K562 (cell line): ENCODE data around the gene TMEM139. TPM values are rescaled to one million over a fixed set of nuclear protein-coding genes. Genes with fewer than 3 reads are reported as not detected.

Experiments used
- DDX20 ChIP-seq: fragments of 450-650 bp; IDR thresholded peaks from 2 replicates; pipeline ENCODE4 v1.6.1; 2016; ENCODE audit warnings: missing genetic modification characterization, low read depth, mild to moderate bottlenecking, missing compliant biosample characterization, moderate library complexity
- POLR2H ChIP-seq: IDR thresholded peaks from 2 replicates; pipeline ENCODE4 v1.6.1; 2016; ENCODE audit warnings: missing genetic modification characterization, low read depth, mild to moderate bottlenecking, control low read depth, missing compliant biosample characterization, moderate library complexity
- POU5F1 ChIP-seq: fragments of 150-350 bp; IDR thresholded peaks from 2 replicates; pipeline ENCODE4 v1.6.1; 2014; ENCODE audit warnings: borderline replicate concordance, low read length, low read depth, mild to moderate bottlenecking; ENCODE audit not compliant: partially characterized antibody
- RNF2 ChIP-seq: sonication (generic); IDR thresholded peaks from 2 replicates; pipeline ENCODE4 v1.6.1; 2016
- SIRT6 ChIP-seq: IDR thresholded peaks from one replicate; pipeline ENCODE4 v1.6.1; 2012; ENCODE audit warnings: low read depth, mild to moderate bottlenecking, control low read depth, inconsistent platforms, low read length, moderate library complexity
- ZFP91 ChIP-seq: sonication (generic); formaldehyde crosslinking; IDR thresholded peaks from 2 replicates; pipeline ENCODE4 v1.8.0; 2022; ENCODE audit warnings: mild to moderate bottlenecking, missing genetic modification reagents
- ZNF445 ChIP-seq: fragments of 250-450 bp; sonication (Bioruptor Pico); IDR thresholded peaks from 2 replicates; pipeline ENCODE4 v1.4.0; 2020; ENCODE audit warnings: low read depth, mild to moderate bottlenecking, moderate library complexity
- polyA plus RNA-seq, 8 experiments: library from polyadenylated mRNA; depleted of rRNA in 4 of 8; stranded (reverse) in 5 of 8; unstranded in 3 of 8; fragments of >200 nt; fragmentation: Nextera tagmentation in 2 of 8; fragmentation: Illumina TruSeq in 1 of 8; extraction: Ambion mirVana in 2 of 8; extraction: Trizol in 1 of 8; gene quantifications; 2 replicates each; pipeline versions ENCODE4 v1.2.1 to v1.2.3, GENCODE V29; 2011 to 2014; ENCODE audit warnings: inconsistent platforms in 1 of 8, missing spikeins in 1 of 8
- total RNA-seq, 7 experiments: library from RNA; depleted of rRNA in 6 of 7; stranded (reverse); fragments of >200 nt in 6 of 7; fragmentation: Illumina TruSeq in 2 of 7; extraction: Trizol in 2 of 7; gene quantifications; 2 replicates each; pipeline versions ENCODE4 v1.2.1 to v1.2.3, GENCODE V29; 2011 to 2021; ENCODE audit warnings: low replicate concordance in 1 of 7
- TF ChIP-seq, protein P1 (sequence below): fragments of 450-650 bp; formaldehyde crosslinking; IDR thresholded peaks from 2 replicates; pipeline ENCODE4 v1.4.0; 2020; ENCODE audit warnings: mild to moderate bottlenecking, moderate library complexity
- TF ChIP-seq, protein P2 (sequence below): sonication (generic); formaldehyde crosslinking; IDR thresholded peaks from 2 replicates; pipeline ENCODE4 v1.8.0; 2022; ENCODE audit warnings: mild to moderate bottlenecking, missing genetic modification reagents
- TF ChIP-seq, protein P3 (sequence below), 2 experiments: fragments of 450-650 bp; IDR thresholded peaks; 2 replicates each; pipeline ENCODE4 v1.6.1; 2018; ENCODE audit warnings: mild to moderate bottlenecking in 2 of 2, low read depth in 1 of 2; ENCODE audit not compliant: partially characterized antibody in 2 of 2
- TF ChIP-seq, protein P4 (sequence below): IDR thresholded peaks from 2 replicates; pipeline ENCODE4 v1.6.1; 2012; ENCODE audit warnings: low read depth, low read length, improper control_type of control experiment, borderline replicate concordance

TMEM139 gene
- total and polyA plus RNA-seq, 9 of the 15 experiments (the other 6 are each of a cell fraction or from before 2014, with no cell fraction given): 0.27 to 1.8 (median 0.79) TPM

DNA sequence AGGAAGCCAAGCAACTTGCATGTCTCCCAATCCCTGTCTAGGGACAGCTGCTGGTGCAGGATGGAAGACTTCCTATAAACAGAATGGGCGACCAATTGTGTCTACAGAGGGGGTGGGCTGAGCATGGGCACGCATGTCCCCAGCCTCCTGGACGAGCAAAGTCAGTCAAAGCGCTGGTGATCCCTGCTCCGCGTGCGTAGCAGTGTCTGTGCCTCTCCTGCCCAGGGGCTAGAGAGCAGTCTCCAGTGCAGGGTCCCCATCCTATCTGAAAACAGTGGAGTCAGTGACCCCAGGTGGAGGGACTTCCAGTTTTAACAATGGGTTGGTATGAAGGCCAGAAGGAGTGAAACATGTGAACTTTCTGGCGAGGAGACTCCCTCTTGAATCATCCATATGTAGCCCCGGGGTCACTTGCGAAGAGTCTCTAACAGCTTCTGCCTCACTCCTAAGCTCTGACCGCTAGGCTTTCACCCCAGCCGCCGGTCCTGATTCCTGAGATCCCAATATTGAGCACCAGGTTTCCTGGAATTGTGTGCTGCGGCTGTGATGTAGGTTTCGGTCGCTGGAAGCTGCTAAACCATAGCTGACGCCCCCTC, 2.7 kb downstream of the TMEM139 start (continued):
- TF ChIP-seq, protein P1, sequence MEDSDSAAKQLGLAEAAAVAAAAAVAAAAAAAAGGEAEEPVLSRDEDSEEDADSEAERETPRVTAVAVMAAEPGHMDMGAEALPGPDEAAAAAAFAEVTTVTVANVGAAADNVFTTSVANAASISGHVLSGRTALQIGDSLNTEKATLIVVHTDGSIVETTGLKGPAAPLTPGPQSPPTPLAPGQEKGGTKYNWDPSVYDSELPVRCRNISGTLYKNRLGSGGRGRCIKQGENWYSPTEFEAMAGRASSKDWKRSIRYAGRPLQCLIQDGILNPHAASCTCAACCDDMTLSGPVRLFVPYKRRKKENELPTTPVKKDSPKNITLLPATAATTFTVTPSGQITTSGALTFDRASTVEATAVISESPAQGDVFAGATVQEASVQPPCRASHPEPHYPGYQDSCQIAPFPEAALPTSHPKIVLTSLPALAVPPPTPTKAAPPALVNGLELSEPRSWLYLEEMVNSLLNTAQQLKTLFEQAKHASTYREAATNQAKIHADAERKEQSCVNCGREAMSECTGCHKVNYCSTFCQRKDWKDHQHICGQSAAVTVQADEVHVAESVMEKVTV (CRISPR knock-in tag): no peak
- TF ChIP-seq RNF2 (no peak), DDX20 (tag) (no peak), POU5F1 (no peak), ZFP91 (CRISPR knock-in tag) (no peak), ZNF445 (CRISPR knock-in tag) (0 out of 2 replicates have a peak, but pooled peaks have one; percentile 41), SIRT6 (no peak), POLR2H (tag) (no peak)
- TF ChIP-seq, protein P2, sequence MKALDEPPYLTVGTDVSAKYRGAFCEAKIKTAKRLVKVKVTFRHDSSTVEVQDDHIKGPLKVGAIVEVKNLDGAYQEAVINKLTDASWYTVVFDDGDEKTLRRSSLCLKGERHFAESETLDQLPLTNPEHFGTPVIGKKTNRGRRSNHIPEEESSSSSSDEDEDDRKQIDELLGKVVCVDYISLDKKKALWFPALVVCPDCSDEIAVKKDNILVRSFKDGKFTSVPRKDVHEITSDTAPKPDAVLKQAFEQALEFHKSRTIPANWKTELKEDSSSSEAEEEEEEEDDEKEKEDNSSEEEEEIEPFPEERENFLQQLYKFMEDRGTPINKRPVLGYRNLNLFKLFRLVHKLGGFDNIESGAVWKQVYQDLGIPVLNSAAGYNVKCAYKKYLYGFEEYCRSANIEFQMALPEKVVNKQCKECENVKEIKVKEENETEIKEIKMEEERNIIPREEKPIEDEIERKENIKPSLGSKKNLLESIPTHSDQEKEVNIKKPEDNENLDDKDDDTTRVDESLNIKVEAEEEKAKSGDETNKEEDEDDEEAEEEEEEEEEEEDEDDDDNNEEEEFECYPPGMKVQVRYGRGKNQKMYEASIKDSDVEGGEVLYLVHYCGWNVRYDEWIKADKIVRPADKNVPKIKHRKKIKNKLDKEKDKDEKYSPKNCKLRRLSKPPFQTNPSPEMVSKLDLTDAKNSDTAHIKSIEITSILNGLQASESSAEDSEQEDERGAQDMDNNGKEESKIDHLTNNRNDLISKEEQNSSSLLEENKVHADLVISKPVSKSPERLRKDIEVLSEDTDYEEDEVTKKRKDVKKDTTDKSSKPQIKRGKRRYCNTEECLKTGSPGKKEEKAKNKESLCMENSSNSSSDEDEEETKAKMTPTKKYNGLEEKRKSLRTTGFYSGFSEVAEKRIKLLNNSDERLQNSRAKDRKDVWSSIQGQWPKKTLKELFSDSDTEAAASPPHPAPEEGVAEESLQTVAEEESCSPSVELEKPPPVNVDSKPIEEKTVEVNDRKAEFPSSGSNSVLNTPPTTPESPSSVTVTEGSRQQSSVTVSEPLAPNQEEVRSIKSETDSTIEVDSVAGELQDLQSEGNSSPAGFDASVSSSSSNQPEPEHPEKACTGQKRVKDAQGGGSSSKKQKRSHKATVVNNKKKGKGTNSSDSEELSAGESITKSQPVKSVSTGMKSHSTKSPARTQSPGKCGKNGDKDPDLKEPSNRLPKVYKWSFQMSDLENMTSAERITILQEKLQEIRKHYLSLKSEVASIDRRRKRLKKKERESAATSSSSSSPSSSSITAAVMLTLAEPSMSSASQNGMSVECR: no peak
- TF ChIP-seq, protein P3, sequence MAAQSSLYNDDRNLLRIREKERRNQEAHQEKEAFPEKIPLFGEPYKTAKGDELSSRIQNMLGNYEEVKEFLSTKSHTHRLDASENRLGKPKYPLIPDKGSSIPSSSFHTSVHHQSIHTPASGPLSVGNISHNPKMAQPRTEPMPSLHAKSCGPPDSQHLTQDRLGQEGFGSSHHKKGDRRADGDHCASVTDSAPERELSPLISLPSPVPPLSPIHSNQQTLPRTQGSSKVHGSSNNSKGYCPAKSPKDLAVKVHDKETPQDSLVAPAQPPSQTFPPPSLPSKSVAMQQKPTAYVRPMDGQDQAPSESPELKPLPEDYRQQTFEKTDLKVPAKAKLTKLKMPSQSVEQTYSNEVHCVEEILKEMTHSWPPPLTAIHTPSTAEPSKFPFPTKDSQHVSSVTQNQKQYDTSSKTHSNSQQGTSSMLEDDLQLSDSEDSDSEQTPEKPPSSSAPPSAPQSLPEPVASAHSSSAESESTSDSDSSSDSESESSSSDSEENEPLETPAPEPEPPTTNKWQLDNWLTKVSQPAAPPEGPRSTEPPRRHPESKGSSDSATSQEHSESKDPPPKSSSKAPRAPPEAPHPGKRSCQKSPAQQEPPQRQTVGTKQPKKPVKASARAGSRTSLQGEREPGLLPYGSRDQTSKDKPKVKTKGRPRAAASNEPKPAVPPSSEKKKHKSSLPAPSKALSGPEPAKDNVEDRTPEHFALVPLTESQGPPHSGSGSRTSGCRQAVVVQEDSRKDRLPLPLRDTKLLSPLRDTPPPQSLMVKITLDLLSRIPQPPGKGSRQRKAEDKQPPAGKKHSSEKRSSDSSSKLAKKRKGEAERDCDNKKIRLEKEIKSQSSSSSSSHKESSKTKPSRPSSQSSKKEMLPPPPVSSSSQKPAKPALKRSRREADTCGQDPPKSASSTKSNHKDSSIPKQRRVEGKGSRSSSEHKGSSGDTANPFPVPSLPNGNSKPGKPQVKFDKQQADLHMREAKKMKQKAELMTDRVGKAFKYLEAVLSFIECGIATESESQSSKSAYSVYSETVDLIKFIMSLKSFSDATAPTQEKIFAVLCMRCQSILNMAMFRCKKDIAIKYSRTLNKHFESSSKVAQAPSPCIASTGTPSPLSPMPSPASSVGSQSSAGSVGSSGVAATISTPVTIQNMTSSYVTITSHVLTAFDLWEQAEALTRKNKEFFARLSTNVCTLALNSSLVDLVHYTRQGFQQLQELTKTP (IDR thresholded peaks at IDR 0.05; ENCODE audit: low read depth in 1 of 2, partially characterized antibody in 2 of 2): peak in 1 of 2 experiments; percentile 27
- TF ChIP-seq, protein P4, sequence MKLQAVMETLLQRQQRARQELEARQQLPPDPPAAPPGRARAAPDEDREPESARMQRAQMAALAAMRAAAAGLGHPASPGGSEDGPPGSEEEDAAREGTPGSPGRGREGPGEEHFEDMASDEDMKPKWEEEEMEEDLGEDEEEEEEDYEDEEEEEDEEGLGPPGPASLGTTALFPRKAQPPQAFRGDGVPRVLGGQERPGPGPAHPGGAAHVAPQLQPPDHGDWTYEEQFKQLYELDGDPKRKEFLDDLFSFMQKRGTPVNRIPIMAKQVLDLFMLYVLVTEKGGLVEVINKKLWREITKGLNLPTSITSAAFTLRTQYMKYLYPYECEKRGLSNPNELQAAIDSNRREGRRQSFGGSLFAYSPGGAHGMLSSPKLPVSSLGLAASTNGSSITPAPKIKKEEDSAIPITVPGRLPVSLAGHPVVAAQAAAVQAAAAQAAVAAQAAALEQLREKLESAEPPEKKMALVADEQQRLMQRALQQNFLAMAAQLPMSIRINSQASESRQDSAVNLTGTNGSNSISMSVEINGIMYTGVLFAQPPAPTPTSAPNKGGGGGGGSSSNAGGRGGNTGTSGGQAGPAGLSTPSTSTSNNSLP: no peak
